Measurements from ENCODE around the gene MRPL22.
"Not testable (repeated sequence)": the region's sequence is repeated elsewhere in the genome, so short reads cannot be mapped to it uniquely, and the experiment has no call there.

Gene MRPL22

DNA sequence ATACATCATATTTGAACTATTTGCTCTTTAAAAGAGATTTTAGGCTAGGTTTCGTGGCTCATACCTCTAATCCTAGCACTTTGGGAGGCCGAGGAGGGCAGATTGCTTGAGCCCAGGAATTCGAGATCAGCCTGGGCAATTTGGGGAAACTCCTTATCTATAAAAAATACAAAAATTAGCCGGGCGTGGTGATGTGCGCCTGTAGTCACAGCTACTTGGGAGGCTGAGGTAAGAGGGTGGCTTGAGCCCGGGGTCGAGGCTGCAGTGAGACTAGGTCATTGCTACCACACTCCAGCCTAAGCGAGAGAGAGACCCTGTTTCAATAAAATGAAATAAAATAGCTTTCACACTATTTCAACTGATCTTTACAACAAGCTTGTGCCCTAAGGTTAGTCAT, 500 bp upstream of the MRPL22 start:
- DNase-seq (ENCODE audit: low spot score), result no peak

GRCh38 chr5:154943527-154943926, 2.7 kb downstream of the MRPL22 start:
- no peak for DNase-seq (ENCODE audit: low spot score)

DNA sequence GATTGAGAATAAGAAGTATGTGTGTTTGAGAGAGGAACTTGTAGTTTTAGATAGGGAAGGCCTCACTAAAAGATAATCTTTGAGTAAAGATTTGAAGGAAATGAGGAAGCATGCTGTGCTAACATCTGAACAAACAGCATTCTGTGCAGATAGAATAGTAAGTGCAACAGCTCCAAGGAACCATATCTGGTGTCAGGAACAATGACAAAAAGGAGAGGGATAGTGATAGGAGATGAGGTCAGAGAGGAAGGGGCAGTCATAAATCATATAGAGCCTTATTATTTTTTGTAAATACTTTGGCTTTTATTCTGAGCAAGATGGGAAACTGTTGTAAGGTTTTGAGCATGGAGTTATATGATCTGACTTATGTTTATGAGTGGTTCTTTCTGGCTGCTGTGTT, 3.8 kb downstream of the MRPL22 start:
- no peak for DNase-seq (ENCODE audit: low spot score)

- DNase-seq (ENCODE audit: low spot score), result no peak
These were observed 4.9 kb downstream of the MRPL22 start for GRCh38 chr5:154945695-154946301.

GRCh38 chr5:154947778-154948177, 6.9 kb downstream of the MRPL22 start:
- DNase-seq (ENCODE audit: low spot score), result no peak

DNA sequence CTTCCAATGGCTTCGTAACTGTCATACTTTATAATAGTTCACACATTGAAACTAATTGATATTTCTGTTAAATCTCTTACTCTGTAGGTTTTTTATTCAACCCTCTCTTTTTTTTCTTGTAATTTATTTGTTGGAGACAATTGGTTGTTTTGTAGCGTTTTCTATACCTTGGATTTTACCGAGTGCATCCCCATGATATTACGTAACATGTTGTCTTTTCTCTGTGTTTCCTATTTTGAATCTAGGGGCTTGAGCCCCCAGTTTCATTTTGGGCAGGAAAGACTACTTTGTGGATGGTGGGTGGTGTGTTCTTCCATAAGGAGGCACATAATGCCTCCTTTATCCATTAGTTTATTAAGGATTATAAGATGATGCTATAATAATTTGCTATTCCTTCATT, 7.4 kb downstream of the MRPL22 start:
- no peak for DNase-seq (ENCODE audit: low spot score)

- no peak for DNase-seq (ENCODE audit: low spot score)
These were observed 8.9 kb downstream of the MRPL22 start for GRCh38 chr5:154949781-154950180.

DNA sequence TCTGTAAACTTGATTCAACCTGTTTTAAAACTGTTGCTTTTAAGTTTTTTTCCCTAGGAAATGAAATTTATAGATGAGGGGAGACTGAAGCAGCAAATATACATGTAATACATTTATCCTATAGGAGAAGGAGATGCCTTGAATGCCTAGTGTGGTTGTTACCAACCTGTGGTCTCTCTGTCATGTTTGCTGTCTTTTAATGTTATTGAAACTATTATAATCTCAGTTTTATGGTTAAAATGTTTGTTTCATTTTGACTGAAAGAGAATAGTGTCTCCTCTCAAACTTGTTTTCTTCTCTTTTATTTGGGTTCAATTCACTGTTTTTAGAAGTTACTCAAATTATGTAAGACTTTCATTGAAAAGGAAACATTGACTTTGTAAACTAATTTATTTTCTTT, 15.8 kb downstream of the MRPL22 start:
- DNase-seq (ENCODE audit: low spot score), result no peak

DNA sequence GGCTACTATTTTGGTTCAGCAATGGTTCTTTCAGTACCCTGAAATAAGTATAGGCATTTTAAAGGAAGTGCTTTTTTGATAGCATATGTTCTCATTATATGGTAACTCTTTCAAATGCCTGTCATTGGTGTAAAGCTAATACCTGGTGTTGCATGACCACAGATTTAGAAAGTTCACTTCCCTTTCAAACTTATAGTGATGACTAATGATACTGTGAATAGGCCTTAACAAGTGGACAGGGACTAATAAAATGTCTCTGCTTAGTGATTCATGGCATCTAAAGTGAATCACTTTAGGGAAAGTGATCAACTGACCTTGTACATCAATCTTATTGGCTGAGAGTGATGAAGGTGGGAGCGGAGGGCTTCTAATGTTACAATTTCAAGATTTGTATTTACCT, 21.6 kb downstream of the MRPL22 start:
- DNase-seq (ENCODE audit: low spot score), result no peak

- no peak for DNase-seq (ENCODE audit: low spot score)
These were observed 25.4 kb downstream of the MRPL22 start for GRCh38 chr5:154966081-154966841.

DNA sequence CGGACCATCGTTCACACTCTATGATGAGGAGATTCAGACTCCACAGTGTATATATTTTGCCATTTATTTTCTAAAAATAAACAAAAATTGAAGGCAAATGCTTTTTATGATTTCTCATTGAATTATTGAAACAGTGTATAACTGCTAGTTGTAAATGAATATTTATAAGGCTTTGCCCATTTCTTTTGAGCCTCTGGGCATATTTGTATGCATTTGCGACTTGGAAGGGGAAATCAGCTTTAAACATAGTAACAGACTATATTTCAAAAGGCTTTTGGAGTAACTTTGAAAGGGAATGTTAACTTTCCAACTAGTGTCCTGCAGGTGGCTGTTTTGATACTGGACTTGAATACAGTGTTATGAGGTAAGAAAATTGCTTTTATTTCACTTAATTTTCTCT, 26.0 kb downstream of the MRPL22 start:
- DNase-seq (ENCODE audit: low spot score), result no peak

- no peak for DNase-seq (ENCODE audit: low spot score)
These were observed 26.6 kb downstream of the MRPL22 start for GRCh38 chr5:154967421-154968024.

DNA sequence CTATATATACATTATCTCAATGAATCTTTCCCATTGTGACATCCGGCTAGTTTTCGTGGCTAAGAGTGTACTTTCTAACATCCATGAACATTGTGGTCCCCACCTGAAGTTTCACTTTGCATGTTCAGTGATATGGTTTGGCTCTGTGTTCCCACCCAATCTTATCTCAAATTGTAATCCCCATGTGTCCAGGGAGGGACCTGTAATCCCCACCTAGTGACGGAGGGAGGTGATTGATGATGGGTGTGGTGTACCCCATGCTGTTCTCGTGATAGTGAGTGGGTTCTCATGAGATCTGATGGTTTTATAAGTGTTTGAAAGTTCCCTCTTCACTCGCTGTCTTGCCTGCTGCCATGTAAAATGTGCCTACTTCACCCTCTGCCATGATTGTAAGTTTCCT, 28.1 kb downstream of the MRPL22 start:
- no peak for DNase-seq (ENCODE audit: low spot score)

DNA sequence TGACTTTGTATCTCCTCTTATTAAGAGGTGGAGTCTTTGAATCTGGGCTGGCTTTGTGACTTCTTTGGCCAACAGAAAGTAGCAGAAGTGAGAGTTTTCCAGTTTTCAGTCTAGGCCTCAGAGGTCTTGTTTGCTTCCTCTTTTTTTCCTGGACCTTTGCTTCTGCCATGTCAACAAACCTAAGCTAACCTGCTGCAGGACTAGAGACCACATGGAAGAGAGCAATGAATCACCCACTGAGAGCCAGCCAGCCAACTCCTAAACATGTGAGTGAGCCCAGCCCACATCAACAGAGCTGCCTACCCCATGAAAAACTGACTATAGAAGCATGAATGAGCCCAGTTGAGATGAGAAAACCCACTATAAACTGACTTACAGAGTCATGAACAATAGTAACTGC, 29.9 kb downstream of the MRPL22 start:
- DNase-seq (ENCODE audit: low spot score), result no peak

DNA sequence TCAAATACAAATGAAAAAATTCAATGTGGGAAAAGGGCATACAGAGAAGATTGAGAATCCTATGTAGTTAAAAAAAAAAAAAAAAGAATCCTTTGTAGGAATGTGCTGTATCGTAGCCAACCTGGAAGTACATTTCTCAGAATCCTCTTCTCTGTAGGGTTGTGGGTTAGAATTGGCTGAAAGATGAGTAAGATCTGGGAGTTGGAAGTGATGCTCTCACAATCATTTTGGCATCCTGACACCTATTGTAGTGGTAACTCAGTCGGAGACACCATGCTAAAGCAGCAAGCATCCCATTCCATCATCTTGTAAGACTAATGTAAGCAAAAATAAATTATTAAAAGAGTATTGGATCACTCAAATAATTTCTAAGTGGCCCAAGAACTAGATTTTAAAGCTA, 30.6 kb downstream of the MRPL22 start:
- DNase-seq (ENCODE audit: low spot score), result no peak

DNA sequence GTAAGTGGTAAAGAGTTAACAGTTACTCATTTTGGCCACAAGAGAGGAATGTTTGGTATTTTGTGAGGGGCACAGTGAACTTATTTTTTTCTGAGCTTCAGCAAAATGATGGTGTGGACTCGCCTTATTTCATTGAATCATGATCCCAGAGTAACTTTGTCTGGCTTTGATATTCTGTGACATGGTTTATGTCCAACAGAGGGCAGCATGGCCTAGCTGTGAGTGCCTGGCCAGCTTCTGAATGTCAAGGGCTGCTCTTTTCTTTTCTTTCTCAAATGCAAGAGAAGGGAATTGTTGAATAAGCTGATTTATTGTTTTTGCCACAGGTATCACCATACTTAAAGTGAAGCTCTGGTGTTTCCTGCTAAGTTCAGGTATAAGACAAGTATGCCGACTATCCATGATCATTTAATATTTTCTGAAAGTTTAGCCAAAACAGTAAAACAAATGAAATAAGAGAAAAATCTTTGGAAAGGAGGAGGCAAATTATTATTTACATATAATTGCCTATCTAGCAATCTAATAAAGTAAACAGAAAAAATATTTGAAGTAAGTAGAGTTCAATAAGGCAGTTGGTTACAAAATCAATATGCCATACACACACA, 31.7 kb downstream of the MRPL22 start:
- DNase-seq (ENCODE audit: low spot score), result peak; percentile 12

DNA sequence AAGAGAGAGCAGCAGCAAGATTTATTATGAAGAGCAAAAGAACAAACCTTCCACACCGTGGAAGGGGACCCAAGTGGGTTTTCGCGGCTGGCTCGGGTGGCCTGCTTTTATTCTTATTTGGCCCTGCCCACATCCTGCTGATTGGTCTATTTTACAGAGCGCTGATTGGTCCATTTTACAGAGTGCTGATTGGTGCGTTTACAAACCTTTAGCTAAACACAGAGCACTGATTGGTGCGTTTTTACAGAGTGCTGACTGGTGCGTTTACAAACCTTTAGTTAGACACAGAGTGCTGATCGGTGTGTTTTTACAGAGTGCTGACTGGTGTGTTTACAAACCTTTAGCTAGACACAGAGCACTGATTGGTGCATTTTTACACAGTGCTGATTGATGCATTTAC, 35.2 kb downstream of the MRPL22 start:
- not testable (repeated sequence) for DNase-seq (ENCODE audit: low spot score)

DNA sequence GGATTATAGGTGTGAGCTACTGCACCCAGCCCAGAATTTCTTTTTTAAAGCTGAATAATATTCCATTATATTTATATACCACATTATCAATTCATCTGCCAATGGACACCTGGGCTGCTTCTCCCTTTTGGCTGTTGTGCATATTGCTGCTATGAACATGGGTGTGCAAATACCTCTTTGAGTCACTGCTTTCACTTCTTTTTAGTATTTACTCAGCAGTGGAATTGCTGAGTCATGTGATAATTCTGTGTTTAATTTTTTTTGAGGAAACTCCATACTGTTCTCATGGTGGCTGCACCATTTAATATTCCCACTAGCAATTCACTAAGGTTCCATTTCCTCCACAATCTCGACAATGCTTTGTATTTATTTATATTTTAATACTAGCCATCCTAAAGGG, 36.5 kb downstream of the MRPL22 start:
- peak; percentile 46 for DNase-seq (ENCODE audit: low spot score)

GRCh38 chr5:154978294-154978693, 37.4 kb downstream of the MRPL22 start:
- DNase-seq (ENCODE audit: low spot score), result not testable (repeated sequence)

DNA sequence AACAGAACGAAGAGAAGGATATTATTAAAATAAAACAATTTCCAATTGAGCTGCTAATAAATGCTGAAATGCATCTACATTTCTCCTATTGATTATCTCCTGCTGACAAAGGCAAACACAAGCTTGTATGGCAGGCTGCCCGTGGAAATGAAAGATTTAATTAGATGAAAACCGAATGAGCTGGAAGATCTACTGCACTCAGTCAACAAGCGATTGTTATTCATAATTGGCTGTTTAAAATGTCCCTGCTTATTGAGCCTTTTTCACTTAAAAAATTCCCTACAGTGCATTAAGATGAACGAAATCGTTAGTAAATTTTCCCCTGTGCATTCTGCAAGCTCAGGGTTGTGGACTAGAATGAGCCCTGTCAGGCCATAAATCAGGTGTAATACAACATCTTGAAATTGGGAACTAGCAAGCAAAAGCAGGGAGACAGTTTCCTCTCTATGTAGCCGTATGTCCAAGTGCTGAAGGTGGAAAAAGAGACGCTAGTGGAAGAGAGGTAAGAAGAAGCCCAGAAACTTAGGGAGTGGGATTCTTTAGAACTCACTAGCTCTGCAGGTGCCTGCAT, 44.2 kb downstream of the MRPL22 start:
- no peak for DNase-seq (ENCODE audit: low spot score)

GRCh38 chr5:154986151-154986550, 45.3 kb downstream of the MRPL22 start:
- DNase-seq (ENCODE audit: low spot score), result no peak

- no peak for DNase-seq (ENCODE audit: low spot score)
These were observed 48.8 kb downstream of the MRPL22 start for GRCh38 chr5:154989626-154990025.

GRCh38 chr5:154993461-154993860, 52.6 kb downstream of the MRPL22 start:
- no peak for DNase-seq (ENCODE audit: low spot score)
